Stimulated activated CD8-positive, alpha-beta memory T cell treated with anti-CD3 and anti-CD28 coated beads, Interleukin-15, amount 100 ng/mL, for 1 hour (primary cell): ENCODE data around the gene PEDS1.
A peak's percentile ranks its signal among the peaks of the same experiment; 100 is the strongest.
"Not testable (repeated sequence)": the region's sequence is repeated elsewhere in the genome, so short reads cannot be mapped to it uniquely, and the experiment has no call there.

Experiments
- DNase-seq: peaks from one replicate; pipeline ENCODE4 v3.0.0-alpha.2; 2020; ENCODE audit warnings: low read depth

PEDS1 gene

GRCh38 chr20:50163570-50164317 lies 10.2 kb upstream of the PEDS1 start:
- DNase-seq: no peak

DNA sequence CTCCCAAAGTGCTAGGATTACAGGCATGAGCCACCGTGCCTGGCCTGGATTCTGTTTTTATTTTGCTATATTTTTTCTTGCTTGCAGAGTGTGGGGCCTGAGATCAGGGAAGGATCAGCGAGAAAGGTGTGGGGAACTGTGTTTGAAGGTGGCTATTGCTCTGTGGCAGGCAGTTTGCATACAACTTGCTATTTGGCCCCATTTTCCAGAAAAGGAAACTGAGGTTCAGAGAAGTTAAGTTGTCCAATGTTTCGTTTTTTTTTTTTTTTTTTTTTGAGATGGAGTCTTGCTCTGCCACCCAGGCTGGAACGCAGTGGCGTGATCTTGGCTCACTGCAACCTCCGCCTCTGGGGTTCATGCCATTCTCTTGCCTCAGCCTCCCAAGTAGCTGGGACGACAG lies 8.0 kb upstream of the PEDS1 start:
- DNase-seq: not testable (repeated sequence)

- DNase-seq: no peak
These were observed 397 bp downstream of the PEDS1 start for GRCh38 chr20:50153153-50153499.

DNA sequence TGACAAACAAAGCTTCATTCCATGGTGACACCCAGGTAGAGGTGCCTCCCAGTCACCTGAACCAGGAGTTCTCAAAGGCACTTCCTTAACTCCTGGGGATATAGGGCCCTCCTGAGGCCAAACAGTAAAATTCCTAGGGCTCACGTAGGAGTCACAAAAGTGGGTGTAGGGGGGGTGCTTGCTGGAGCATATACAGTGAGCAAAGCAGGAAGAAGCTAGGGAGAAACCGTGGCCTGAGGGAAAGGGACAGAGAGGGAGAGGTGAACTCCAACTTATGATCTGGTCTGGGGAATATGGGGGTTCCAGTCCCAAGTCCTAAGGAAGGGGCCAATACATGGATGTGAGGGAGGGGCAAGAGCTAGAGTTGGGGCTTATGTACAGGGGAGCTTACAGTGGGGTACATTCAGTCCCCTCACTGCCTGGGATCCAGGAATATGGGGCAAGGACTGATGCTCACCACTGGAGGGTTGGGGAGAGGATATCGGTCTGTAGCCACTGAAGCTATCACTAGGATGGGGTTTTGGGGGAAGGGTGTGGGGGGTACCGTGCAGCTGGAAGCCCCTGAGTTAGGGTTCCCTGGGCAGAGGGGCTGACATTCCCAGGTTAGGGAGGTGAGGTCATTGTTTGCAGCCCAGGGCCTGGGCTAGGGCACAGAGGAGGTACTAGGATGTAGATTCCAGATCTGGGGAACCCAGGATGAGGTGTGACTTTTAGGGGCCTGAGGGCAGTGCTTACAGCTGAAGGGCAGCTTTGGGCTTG lies 950 bp downstream of the PEDS1 start:
- no peak for DNase-seq

DNA sequence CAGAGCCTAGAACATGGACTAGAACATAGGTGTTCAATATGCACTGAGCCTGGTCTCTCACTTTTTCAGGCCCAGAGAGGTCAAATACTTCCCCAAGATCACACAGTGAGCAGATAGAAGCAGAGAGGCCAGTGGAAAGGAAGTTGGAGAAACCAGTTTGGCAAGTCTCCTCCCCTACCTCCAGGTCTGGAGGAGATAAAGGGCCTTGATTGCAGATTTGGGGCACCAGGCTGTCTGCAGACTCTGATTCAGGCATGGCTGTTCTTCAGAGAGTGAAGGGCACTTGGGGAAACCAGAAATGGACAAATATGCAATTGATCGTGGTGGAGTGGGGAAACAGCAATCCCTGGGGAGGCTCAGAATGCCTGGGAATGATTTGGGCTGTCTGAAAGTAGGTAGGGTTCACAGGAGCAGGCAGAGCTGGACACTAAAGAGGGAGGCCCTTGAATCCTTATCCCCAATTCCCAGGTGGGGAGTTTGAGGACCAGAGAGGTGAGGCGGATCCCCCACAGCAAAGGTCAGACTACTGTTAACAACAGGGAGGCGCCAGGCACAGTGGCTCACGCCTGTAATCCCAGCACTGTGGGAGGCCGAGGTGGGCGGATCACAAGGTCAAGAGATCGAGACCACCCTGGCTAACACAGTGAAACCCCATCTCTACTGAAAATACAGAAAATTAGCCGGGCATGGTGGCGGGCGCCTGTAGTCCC lies 2.3 kb downstream of the PEDS1 start:
- DNase-seq: no peak

GRCh38 chr20:50149481-50150254 lies 3.9 kb downstream of the PEDS1 start:
- no peak for DNase-seq

DNA sequence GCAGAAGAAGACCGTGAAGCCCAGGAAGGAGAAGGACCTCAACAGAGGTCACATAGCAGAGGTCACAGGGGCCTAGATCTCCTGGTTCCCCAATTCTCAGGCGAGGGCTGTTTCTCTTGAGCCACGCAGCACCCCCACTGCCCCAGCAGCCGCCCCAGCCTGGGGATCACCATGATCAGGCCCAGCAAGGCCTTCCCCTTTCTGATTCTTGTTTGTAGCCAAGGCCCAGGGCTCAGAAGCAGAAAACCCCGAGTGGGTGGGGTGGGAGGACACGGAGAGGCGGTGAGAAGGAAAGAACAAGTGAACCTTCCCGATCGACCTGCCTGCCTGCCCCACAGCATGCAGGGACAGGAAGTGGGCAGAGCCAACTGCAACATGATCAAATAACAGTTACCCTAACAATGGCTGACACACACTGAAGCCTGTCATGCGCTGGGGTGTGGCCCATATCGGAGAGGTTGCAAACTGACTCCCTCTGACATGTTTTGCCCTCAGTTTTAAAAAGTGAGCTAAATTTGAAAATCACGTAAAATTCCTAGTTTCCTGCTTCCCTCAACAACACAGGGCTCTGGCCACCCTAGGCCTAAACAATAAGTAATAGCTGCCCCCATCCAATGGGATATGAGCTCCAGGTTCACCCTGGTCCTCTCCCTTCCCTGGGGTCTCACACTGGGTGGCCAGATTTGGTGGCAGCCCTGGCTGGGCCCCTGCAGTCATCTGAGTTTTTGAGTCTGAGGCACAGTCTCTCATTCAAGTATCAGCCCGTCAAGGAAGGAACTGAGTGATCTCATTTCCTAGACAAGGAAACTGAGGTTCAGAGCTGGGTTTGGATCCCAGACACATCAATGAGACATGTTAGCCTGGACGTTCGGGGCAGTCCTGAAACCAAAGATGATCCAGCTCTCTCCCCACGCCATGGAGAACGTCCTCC lies 6.5 kb downstream of the PEDS1 start:
- DNase-seq: peak; percentile 46

DNA sequence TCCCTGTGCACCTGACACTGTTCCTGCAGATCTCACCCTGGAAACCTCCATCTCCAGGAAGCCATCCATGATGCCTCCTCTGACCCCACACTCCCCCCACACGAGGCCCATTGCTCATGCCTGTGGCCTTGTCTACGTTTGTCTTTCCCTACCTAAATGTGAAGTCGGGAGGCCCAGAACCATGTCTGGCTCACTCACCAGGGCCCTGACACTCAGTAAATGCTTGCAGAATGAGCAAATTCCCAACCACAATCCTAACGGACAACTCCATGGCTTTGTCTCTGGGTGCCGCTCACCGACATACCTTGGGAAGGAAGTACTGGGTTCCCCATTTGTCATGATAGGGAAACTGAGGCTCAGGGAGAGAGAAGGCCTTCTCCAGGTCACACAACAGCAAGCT lies 7.3 kb downstream of the PEDS1 start:
- DNase-seq: no peak

GRCh38 chr20:50145566-50145965 lies 8.0 kb downstream of the PEDS1 start:
- no peak for DNase-seq

DNA sequence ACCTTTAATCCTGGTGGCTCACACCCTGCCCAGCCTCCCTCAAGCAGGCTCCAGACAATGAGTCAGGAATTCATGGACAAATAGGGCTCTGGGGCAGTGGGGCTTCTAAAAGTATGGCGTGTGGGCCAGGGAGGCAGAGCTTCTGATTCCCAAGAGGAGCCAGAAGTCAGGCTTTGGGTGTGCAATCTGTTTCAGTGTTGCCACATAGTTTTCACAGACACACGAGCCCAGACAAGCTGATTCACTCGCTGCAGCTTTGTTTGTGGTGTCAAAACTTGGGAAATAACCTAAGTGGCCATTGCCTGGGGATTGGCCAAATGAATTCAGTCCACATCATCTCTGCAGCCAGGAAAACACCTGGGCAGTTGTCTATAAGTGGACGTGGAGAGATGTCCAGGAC lies 9.2 kb downstream of the PEDS1 start:
- no peak for DNase-seq

- no peak for DNase-seq
These were observed 10.7 kb downstream of the PEDS1 start for GRCh38 chr20:50142812-50143211.

DNA sequence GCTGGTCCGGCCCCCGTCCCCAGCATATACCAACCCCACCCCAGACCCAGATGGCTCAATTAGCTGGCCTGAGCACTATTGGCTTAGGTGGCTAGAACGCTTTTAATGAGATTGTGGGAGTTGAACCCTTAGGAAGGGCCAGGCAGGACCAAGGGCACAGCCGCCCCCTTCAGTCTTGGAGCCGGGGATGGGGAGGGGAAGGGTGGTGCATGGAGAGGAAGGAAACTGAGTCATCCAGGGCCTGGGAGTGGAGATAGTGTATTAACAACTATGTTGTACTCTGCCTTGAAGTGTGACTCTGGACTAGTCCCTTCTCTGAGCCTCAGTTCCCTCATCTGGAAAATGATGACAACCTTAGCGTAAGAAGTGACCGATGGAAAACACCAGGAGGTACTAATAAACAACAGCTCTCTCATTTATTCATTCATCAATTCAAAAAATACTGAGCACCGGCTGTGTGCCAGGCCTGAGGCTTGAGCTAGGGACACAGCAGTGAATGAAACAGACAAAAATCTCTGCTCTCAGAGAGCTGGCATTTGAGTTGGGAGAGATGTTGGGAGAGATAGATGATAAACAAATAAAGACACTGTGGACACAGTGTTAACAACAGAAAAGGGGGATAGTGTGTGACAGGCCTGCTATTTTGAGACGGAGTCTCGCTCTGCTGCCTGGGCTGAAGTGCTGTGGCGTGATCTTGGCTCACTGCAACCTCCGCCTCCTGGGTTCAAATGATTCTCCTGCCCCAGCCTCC lies 11.5 kb downstream of the PEDS1 start:
- no peak for DNase-seq

- no peak for DNase-seq
These were observed 12.4 kb downstream of the PEDS1 start for GRCh38 chr20:50141018-50141675.

DNA sequence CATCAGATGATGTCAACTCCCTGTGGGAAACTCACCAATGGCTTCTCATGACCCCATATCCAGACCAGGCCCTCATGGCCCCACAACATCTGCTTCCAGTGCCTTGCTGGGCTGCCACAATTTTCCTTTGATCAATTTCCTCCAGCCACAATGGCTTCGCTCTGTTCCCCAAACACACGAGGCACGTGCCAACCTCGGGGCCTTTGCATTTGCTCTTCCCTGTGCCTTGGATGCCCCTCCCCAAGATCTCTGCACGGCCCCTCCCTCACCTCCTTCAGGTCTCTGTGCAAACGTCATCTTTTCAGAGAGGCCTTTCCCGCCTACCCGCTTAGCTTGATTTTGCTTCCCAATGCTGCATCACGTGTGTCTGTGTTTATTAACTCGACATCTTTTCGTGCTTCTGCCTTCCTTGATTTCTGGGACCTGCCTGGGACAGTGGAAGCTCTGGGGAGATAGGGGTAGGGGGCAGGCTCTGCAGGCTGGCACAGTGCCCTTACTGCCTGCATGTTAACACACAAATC lies 13.1 kb downstream of the PEDS1 start:
- DNase-seq: no peak

DNA sequence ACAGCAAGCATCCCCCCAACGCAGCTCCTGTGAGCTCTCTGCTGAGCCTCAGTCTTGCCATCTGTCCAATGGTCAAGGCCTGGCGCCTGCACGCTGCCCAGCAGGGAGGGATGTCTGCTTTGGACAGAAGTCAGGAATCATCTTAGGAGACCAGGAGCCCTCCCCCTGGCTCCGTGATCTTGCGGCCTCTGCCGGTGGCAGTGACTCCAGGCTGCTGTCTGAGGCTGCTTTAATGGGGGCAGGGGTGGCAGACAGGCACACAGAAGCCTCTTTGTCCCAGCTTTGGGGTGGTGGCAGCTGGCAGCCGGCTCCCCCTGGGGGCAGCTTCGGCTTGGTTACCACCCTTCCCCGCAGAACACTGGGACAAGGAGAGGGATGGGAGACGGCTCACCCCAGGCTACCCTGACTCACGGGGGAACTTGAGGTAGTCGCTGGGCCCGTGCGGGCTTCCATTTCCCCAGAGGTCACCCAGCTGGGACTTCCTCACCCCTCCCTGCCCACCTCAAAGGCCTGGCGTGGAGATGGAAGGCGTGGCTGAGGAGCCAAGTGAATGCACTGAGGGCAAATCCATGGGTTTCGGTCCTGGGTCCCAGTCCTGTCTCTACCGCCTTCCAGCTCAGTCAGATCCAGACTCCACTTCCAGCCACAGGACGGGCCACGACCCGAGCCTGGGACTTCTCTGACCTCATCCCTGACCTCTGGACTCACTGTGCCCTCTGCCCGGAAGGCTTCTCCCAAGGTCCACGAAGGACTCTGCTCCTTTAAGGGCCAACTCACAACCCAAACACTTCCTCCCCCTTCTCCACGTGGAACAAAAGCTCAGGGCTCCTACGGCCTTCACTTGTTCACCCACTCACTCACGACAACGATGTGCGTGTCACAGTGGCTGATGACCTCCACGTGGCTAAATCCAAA lies 14.8 kb downstream of the PEDS1 start:
- no peak for DNase-seq

DNA sequence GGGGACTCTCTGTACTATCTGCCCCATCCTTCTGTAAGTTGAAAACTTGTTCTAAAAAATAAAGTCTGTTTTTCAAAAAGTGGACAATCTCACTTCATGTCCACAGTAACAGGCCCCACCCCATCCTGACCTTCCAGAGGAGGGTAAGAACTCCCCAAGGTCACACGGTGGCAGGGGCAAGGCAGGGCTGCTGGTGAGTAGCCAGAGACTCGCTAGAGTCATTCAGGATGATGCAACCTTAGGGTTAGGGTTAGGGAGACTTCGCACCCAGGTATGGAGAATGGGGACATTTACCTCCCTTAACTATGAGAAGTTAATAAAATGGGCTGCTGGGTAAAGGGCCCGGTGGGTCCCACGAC lies 15.4 kb downstream of the PEDS1 start:
- DNase-seq: no peak

DNA sequence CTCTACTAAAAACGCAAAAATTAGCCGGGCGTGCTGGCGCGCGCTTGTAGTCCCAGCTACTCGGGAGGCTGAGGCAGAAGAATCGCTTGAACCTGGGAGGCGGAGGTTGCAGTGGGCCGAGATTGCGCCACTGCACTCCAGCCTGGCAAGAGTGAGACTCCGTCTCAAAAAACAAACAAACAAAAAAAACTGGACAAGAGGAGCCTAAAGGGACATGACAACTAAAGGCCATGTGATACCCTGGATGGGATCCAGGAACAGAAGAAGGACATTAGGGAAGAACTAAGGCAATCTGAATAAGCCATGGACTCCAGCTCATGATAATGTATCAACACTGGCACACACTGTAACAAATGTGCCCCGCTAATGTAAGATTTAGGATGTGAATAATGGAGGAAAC lies 15.8 kb downstream of the PEDS1 start:
- not testable (repeated sequence) for DNase-seq

DNA sequence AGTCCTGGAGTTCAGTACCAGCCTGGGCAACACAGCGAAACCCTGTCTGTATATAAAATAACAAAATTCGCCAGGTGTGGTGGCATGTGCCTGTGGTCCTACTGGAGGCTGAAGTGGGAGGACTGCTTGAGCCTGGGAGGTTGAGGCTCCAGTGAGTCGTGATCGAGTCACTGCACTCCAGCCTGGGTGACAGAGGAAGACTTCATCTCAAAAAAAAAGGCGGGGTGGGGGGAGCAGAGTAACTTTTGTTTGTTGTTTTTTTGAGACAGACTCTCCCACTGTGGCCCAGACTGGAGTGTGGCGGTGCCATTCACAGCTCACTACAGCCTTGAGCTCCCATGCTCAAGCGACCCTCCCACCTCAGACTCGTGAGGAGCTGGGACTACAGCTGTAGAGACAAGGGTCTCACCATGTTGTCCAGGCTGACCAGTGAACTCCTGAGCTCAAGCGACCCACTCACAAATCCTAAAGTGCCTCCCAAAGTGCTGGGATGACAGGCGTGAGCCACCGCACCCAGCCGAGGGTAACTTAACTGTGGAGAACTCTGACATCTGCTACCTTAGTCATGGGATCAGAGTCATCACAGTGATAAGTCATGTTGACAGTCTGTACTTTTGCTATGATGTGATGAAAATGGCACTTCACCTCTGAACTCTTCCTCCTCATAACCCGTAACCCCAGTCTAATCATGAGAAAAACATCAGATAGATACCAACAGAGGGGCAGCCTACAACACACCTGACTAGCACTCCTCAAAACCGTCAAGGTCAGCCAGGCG lies 16.5 kb downstream of the PEDS1 start:
- no peak for DNase-seq
